ENCODE data around the gene CTIF.

DNA sequence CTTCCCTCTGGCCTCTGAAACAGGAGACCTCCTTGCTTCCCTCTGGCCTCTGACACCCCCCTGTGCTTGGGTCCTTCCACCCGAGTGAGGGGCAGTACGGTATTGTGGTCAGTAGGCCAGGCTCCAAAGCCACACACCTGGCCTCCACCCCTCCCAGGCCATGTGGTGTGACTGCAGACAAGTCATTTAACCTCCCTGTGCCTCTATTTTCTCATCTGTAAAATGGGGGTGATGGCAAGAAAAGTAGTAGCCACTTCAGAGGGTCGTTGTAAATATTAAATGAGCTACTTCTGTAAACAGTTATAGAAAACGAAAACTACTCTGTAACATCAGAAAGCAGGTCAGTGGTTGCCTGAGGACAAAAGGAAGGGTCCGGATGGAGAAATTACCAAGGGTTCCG is 337.8 kb downstream of the CTIF start:
- TF ChIP-seq, protein P1, sequence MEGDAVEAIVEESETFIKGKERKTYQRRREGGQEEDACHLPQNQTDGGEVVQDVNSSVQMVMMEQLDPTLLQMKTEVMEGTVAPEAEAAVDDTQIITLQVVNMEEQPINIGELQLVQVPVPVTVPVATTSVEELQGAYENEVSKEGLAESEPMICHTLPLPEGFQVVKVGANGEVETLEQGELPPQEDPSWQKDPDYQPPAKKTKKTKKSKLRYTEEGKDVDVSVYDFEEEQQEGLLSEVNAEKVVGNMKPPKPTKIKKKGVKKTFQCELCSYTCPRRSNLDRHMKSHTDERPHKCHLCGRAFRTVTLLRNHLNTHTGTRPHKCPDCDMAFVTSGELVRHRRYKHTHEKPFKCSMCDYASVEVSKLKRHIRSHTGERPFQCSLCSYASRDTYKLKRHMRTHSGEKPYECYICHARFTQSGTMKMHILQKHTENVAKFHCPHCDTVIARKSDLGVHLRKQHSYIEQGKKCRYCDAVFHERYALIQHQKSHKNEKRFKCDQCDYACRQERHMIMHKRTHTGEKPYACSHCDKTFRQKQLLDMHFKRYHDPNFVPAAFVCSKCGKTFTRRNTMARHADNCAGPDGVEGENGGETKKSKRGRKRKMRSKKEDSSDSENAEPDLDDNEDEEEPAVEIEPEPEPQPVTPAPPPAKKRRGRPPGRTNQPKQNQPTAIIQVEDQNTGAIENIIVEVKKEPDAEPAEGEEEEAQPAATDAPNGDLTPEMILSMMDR (IDR thresholded peaks at IDR 0.05), result no peak
- TF ChIP-seq POLR2A (IDR thresholded peaks at IDR 0.05), result no peak

Measured in heart left ventricle (tissue), 13 donors.